Peyer's patch (tissue), 4 donors: ENCODE results near the gene CNKSR3.

Experiments used
- POLR2A ChIP-seq, 2 donors: fragments of 450-650 bp; IDR thresholded peaks; one replicate each; pipeline ENCODE4 v1.5.1; 2017; ENCODE audit warnings: antibody characterized with exemption in 2 of 2, mild to moderate bottlenecking in 2 of 2, moderate library complexity in 2 of 2
- TF ChIP-seq, protein P1 (sequence below), 6 experiments: fragments of 450-650 bp in 4 of 6; fragments of 200-600 bp in 2 of 6; sonication (generic) in 1 of 6; IDR thresholded peaks; one replicate each; pipeline ENCODE4 v1.5.1; 2017 to 2019; ENCODE audit warnings: antibody characterized with exemption in 6 of 6, mild to moderate bottlenecking in 3 of 6, moderate library complexity in 1 of 6

DNA sequence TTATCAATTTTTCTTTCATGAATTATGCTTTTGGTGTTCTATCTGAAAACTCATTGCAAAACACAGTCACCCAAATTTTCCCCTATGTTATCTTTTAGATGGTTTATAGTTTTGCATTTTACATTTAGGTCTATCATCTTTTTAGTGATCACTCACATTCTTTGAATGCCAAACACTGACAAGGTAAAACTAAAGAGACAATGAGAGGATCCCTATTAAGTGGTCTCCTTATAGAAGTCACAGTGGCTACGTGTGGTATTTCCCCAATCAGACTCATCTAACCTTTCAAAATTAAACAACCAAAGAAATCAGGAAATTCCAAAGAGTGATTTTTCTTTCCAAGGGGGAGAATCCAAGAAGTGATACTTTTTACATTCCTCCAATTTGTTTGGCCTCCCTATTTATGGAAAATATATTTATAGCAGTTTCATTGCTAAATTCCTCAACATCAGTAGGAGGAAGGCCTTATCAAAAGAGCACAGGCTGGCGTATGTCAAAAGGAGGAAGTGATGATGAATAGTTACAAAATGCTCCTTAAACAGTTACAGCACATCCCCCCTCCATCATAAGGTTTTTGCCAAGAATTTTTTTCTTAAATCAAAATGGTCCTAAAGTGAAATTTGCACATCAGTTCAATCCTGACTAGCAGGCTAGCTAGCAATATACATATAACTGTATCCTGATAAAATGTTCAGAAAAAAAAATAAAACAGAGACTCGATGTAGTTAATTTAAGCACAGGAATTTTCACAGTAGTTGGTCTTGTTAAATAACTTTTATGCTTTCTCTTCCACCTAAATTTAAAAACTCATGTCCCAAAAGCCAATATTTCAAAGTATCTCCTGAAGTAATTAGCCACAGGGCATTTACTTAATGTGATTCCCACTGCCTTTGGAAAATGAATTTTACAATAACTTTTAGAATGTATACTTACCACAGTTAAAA, 77.7 kb downstream of the CNKSR3 start:
- no peak for TF ChIP-seq POLR2A (IDR thresholded peaks at IDR 0.05)
- TF ChIP-seq, protein P1, sequence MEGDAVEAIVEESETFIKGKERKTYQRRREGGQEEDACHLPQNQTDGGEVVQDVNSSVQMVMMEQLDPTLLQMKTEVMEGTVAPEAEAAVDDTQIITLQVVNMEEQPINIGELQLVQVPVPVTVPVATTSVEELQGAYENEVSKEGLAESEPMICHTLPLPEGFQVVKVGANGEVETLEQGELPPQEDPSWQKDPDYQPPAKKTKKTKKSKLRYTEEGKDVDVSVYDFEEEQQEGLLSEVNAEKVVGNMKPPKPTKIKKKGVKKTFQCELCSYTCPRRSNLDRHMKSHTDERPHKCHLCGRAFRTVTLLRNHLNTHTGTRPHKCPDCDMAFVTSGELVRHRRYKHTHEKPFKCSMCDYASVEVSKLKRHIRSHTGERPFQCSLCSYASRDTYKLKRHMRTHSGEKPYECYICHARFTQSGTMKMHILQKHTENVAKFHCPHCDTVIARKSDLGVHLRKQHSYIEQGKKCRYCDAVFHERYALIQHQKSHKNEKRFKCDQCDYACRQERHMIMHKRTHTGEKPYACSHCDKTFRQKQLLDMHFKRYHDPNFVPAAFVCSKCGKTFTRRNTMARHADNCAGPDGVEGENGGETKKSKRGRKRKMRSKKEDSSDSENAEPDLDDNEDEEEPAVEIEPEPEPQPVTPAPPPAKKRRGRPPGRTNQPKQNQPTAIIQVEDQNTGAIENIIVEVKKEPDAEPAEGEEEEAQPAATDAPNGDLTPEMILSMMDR (IDR thresholded peaks at IDR 0.05): no peak
